Liver (tissue), 9 donors: ENCODE data around the gene PLPPR2. TPM values are rescaled to one million over a fixed set of nuclear protein-coding genes. Genes with fewer than 3 reads are reported as not detected.

Source experiments
- DNase-seq: peaks from one replicate; pipeline ENCODE4 v3.0.0-alpha.2; 2017; ENCODE audit warnings: low spot score
- H3K27ac ChIP-seq, 2 donors: one replicate each; pipeline ENCODE4 v1.7.0; 2013; ENCODE audit warnings: inconsistent platforms in 2 of 2, low read length in 2 of 2, control low read depth in 1 of 2, low read depth in 1 of 2, mild to moderate bottlenecking in 1 of 2
- H3K27me3 ChIP-seq, 4 donors: one replicate each; pipeline versions ENCODE4 v1.6.1 to v1.7.0; 2013; ENCODE audit warnings: low read length in 3 of 4, inconsistent platforms in 1 of 4, mild to moderate bottlenecking in 1 of 4, moderate library complexity in 1 of 4; ENCODE audit not compliant: control insufficient read depth in 4 of 4, insufficient read depth in 4 of 4
- H3K36me3 ChIP-seq, 4 donors: one replicate each; pipeline versions ENCODE4 v1.6.1 to v1.7.0; 2013; ENCODE audit warnings: low read length in 3 of 4, mild to moderate bottlenecking in 3 of 4, low read depth in 1 of 4, moderate library complexity in 1 of 4; ENCODE audit not compliant: control insufficient read depth in 4 of 4, insufficient read depth in 3 of 4
- H3K4me1 ChIP-seq, 4 donors: one replicate each; pipeline versions ENCODE4 v1.6.1 to v1.7.0; 2013; ENCODE audit warnings: low read length in 3 of 4, mild to moderate bottlenecking in 3 of 4, moderate library complexity in 1 of 4; ENCODE audit not compliant: control insufficient read depth in 4 of 4, insufficient read depth in 4 of 4
- H3K4me3 ChIP-seq, 3 donors: one replicate each; pipeline versions ENCODE4 v1.6.1 to v1.7.0; 2013; ENCODE audit warnings: low read length in 3 of 3, control low read depth in 1 of 3, low read depth in 1 of 3, mild to moderate bottlenecking in 1 of 3
- H3K9ac ChIP-seq, 2 donors: one replicate each; pipeline ENCODE4 v1.7.0; 2013; ENCODE audit warnings: low read length in 2 of 2, mild to moderate bottlenecking in 2 of 2, moderate library complexity in 2 of 2, control low read depth in 1 of 2, low read depth in 1 of 2
- H3K9me3 ChIP-seq, 4 donors: one replicate each; pipeline versions ENCODE4 v1.6.1 to v1.7.0; 2013; ENCODE audit warnings: low read length in 3 of 4; ENCODE audit not compliant: control insufficient read depth in 4 of 4
- ATF3 ChIP-seq: IDR thresholded peaks from 2 replicates; pipeline ENCODE4 v1.6.1; 2016; ENCODE audit warnings: antibody characterized with exemption
- CTCF ChIP-seq: fragments of 150-350 bp; IDR thresholded peaks from 2 replicates; pipeline ENCODE4 v1.5.1; 2017; ENCODE audit warnings: improper control_type of control experiment, low read depth, low read length; ENCODE audit not compliant: missing input control
- EGR1 ChIP-seq, 2 donors: IDR thresholded peaks; 2 replicates each; pipeline ENCODE4 v1.6.1; 2016 to 2018; ENCODE audit warnings: antibody characterized with exemption in 2 of 2, low read depth in 2 of 2
- FOXA1 ChIP-seq: IDR thresholded peaks from 2 replicates; pipeline ENCODE4 v1.6.1; 2016; ENCODE audit warnings: antibody characterized with exemption
- FOXA2 ChIP-seq: IDR thresholded peaks from 2 replicates; pipeline ENCODE4 v1.6.1; 2016; ENCODE audit warnings: antibody characterized with exemption
- GABPA ChIP-seq, 2 donors: IDR thresholded peaks in 1 of 2; conservative IDR thresholded peaks in 1 of 2; 2 replicates each; pipeline ENCODE4 v1.6.1; 2016; ENCODE audit warnings: antibody characterized with exemption in 2 of 2, mild to moderate bottlenecking in 1 of 2, moderate library complexity in 1 of 2
- HNF4A ChIP-seq, 2 donors: conservative IDR thresholded peaks; 2 replicates each; pipeline ENCODE4 v1.6.1; 2016; ENCODE audit warnings: antibody characterized with exemption in 2 of 2, mild to moderate bottlenecking in 2 of 2
- HNF4G ChIP-seq: IDR thresholded peaks from 2 replicates; pipeline ENCODE4 v1.6.1; 2016; ENCODE audit warnings: antibody characterized with exemption
- JUND ChIP-seq, 2 donors: IDR thresholded peaks; 2 replicates each; pipeline ENCODE4 v1.6.1; 2016; ENCODE audit warnings: antibody characterized with exemption in 2 of 2
- MAX ChIP-seq: IDR thresholded peaks from 2 replicates; pipeline ENCODE4 v1.6.1; 2016; ENCODE audit warnings: antibody characterized with exemption
- NR2F2 ChIP-seq: IDR thresholded peaks from 2 replicates; pipeline ENCODE4 v1.6.1; 2016; ENCODE audit warnings: antibody characterized with exemption
- RAD21 ChIP-seq, 2 donors: IDR thresholded peaks; 2 replicates each; pipeline ENCODE4 v1.6.1; 2016; ENCODE audit warnings: antibody characterized with exemption in 2 of 2, mild to moderate bottlenecking in 2 of 2
- REST ChIP-seq: IDR thresholded peaks from 2 replicates; pipeline ENCODE4 v1.6.1; 2016; ENCODE audit warnings: antibody characterized with exemption, mild to moderate bottlenecking
- RXRA ChIP-seq, 2 donors: IDR thresholded peaks; 2 replicates each; pipeline ENCODE4 v1.6.1; 2017 to 2018; ENCODE audit warnings: antibody characterized with exemption in 2 of 2, mild to moderate bottlenecking in 1 of 2
- SP1 ChIP-seq: IDR thresholded peaks from 2 replicates; pipeline ENCODE4 v1.6.1; 2018; ENCODE audit warnings: antibody characterized with exemption, mild to moderate bottlenecking
- TAF1 ChIP-seq: conservative IDR thresholded peaks from 2 replicates; pipeline ENCODE4 v1.6.1; 2016; ENCODE audit warnings: antibody characterized with exemption, mild to moderate bottlenecking
- YY1 ChIP-seq: IDR thresholded peaks from 2 replicates; pipeline ENCODE4 v1.6.1; 2016; ENCODE audit warnings: antibody characterized with exemption, mild to moderate bottlenecking
- ZBTB33 ChIP-seq: IDR thresholded peaks from 2 replicates; pipeline ENCODE4 v1.6.1; 2016; ENCODE audit warnings: antibody characterized with exemption
- WGBS: extraction: QIAGEN DNeasy Blood & Tissue Kit; methylation state at CpG from one replicate; pipeline ENCODE4 v1.1.7; 2013; 5-methylcytosine and 5-hydroxymethylcytosine counted together
- polyA plus RNA-seq, 2 donors: library from polyadenylated mRNA; stranded (reverse) in 1 of 2; unstranded in 1 of 2; fragments of 200-250 nt in 1 of 2; fragments of >200 nt in 1 of 2; fragmentation: Nextera tagmentation in 1 of 2; extraction: Ambion mirVana in 1 of 2; gene quantifications; one replicate each; pipeline versions ENCODE4 v1.2.1 to v1.2.3, GENCODE V29; 2013 to 2015
- total RNA-seq, 2 donors: library from RNA; depleted of rRNA; stranded (reverse); fragments of >200 nt; gene quantifications; one replicate each; pipeline ENCODE4 v1.2.3, GENCODE V29; 2014
- donor health status: healthy.
- donor health status: healthy.
- donor health status: healthy.
- donor health status: healthy.
- donor health status: healthy.

Gene PLPPR2
- total and polyA plus RNA-seq, 4 donors, result 1.3 to 12.6 (median 7.3) TPM

DNA sequence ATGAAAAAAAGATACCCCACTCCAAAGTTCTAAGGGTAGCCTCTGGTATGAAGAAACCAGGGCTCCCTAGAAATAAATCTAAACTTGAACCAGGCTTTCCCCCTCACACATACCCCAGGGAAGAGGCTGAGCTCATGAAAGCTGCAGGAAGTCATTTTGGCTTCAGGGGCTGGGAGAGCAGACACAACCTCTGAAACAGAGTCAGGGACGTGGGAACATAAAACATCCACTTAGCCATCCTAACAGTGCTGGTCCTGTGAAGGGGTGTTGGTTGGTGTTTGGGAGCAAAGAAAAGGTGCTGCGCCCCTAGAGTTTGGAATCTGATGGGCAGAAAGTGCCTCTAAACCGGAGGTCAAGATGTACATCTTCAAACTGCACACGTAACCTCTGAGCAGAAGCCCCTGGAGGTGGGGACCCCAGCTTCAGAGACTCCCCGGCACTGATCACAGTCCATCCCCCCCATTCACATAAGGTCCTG is 31.6 kb upstream of the PLPPR2 start (continued):
- TF ChIP-seq RXRA (IDR thresholded peaks at IDR 0.05) (no peak), CTCF (no peak)

- no peaks in the 10 kb centered on the region for H3K9me3 ChIP-seq
- peak overlapping the region; percentile 64 to 85 for H3K27ac ChIP-seq
- H3K36me3 ChIP-seq, result peaks cover 0 to 2% (median 0%) of the 10 kb centered on the region in 4 donors
- peak; percentile 55 for DNase-seq
- no peaks in the 10 kb centered on the region for H3K27me3 ChIP-seq
- 9% methylated on average over 10 of the region's 10 CpGs for WGBS
- no peak overlapping the region for H3K9ac ChIP-seq
- H3K4me1 ChIP-seq, result peaks cover 6 to 16% (median 12%) of the 10 kb centered on the region in 4 donors
- peak overlapping the region in 1 of 3 donors; percentile 32 for H3K4me3 ChIP-seq
- peak; percentile 45 for TF ChIP-seq MAX
- peak; percentile 83 for TF ChIP-seq SP1
- TF ChIP-seq REST, result peak; percentile 69
- TF ChIP-seq YY1, result peak; percentile 65
- no peak for TF ChIP-seq CTCF
- peak; percentile 51 to 61 for TF ChIP-seq RAD21 (IDR thresholded peaks at IDR 0.05)
- TF ChIP-seq HNF4A (conservative IDR thresholded peaks at IDR 0.05), result peak; percentile 52 to 53
- TF ChIP-seq TAF1, result no peak
- TF ChIP-seq JUND (IDR thresholded peaks at IDR 0.05), result peak in 1 of 2 donors; percentile 22
- TF ChIP-seq RXRA (IDR thresholded peaks at IDR 0.05), result peak; percentile 66 to 70
- peak; percentile 38 to 77 for TF ChIP-seq GABPA (IDR thresholded peaks at IDR 0.05 in 1 of 2, conservative IDR thresholded peaks at IDR 0.05 in 1 of 2)
- peak; percentile 5 for TF ChIP-seq HNF4G
- TF ChIP-seq ZBTB33, result peak; percentile 29
- TF ChIP-seq NR2F2, result no peak
- peak in 1 of 2 donors; percentile 43 for TF ChIP-seq EGR1 (IDR thresholded peaks at IDR 0.05; ENCODE audit: low read depth in 2 of 2)
- no peak for TF ChIP-seq FOXA2
- TF ChIP-seq FOXA1, result no peak
- peak; percentile 28 for TF ChIP-seq ATF3
These were observed 31.1 kb upstream of the PLPPR2 start for GRCh38 chr19:11324079-11324661.
